HG02970 (cell line): ENCODE data around the gene TKTL1.

Source experiments
- ATAC-seq: cut with Tn5 transposase; IDR thresholded peaks from one replicate; pipeline ENCODE4 v1.9.1; 2021; ENCODE audit warnings: mild to moderate bottlenecking, moderate library complexity, moderate number of reproducible peaks; ENCODE audit not compliant: unreplicated experiment, low FRiP score

The TKTL1 gene

DNA sequence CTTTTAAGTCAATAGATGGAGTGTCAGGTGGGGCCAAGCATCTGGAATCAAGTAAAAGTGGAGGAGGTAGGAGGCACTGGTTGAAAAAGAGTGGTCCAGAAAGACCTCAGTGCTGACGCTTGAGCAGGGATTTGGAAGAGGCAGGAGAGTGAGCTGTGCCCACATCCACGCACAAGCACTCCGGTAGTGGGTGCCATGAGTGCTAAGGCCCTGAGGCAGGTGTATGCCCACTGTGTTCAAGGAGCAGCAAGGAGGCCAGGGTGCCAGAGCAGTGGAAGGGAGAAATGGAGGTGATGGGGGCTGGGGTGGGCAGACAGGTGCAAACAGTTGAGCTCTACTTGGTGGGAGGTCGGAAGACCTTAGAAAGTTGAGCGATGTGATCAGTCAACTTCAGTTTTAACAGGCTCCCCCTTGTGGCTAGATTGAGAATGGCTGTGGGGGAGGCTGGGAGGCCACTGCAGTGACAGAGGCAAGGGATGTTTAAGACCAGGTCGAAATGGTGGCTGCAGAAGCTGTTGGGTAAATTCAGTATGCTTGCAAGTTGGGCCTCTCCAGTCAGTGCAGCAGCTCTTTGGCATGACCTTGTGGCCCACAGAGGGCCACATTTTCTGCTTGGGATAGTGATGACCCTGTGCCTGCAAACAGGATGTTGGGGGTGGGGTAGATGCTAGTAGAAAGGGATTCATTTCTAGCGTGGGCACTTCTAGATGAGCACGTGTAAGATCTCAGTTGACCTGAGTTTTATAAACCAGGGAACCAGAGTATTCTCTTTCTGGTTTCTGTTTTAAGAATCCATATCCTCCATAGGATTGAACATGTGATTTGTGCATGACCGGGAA, 12.7 kb downstream of the TKTL1 start:
- ATAC-seq, result no peak

DNA sequence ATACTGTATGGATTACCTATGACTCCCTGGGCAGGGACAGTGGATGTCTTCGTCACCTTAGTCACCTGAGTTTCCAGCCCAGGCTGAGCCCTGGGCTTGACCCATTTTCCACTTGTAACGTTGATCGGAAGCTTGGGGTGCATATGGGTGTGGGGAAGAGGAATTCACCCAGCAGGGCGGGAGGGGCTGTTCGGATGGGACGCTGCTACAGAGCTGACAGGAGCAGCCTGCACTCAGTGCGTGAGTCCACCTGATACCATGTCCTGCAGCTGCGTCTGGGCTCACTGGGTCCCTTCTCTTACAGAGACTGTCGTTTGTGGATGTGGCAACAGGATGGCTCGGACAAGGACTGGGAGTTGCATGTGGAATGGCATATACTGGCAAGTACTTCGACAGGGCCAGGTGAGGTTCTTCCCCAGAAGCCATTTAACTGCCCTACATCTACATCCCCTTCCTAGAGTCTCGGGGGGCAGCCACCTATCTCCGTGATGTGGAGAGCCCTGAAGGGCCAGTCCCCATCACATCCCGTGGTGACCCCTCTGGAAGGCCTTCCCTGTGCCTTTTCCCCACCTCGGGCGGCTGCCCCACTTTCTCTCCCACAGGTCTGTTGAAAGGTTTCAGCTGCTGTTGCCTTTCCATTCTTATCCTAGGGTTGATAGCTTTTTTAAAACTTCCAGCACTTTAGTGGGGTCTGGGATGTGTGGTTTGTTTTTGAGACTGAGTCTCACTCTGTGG, 13.6 kb downstream of the TKTL1 start:
- ATAC-seq, result no peak

DNA sequence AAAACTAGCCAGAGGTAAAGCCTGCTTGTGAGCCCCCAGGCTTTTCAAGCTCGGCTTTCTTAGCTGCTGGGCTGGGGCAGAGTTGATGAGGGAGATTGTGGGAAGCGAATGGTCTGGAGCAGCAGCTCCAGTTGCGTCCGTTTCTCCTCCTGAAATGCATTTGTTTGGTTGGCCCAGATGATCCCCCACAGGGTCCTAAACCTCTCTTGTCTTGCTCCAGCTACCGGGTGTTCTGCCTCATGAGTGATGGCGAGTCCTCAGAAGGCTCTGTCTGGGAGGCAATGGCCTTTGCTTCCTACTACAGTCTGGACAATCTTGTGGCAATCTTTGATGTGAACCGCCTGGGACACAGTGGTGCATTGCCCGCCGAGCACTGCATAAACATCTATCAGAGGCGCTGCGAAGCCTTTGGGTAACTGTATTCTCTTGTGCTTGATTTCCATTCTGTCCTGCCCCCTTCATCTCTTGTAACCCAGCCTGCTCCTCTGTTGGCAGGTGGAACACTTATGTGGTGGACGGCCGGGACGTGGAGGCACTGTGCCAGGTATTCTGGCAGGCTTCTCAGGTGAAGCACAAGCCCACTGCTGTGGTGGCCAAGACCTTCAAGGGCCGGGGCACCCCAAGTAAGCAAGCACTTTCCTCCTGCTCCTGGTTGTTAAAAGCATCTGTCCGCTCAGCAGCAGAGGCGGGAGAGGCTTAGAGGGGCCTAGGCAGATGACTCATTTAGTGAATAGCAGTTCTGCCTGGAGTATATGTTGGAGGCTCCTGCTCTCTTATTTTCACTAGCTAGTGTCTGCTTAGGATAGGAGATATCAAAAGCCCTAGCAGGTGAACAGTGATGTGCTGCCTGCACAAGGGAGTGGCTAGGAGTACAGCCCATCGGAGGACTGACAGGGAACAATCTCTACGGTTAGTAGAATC, 15.3 kb downstream of the TKTL1 start:
- no peak for ATAC-seq

DNA sequence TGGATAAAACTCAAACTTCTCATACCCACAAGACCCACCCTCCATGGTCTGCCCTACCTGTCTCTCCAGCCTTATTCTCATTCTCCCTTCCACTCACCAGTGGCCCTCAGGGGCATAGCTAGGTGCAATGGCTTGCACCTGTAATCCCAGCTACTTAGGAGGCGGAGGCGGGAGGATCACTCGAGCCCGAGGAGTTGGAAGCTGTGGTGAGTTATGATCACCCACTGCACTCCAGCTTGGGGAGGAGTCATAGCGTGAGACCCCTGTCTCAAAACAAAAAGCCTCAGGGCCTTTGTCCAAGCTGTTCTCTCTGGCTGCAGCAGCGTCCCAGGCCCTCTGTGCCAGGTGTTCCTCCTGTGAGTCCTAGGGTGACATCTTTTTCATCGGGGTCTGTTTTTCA, 16.5 kb downstream of the TKTL1 start:
- no peak for ATAC-seq

- ATAC-seq, result no peak
Observed at GRCh38 chrX:154313147-154313546, 17.6 kb downstream of the TKTL1 start.

DNA sequence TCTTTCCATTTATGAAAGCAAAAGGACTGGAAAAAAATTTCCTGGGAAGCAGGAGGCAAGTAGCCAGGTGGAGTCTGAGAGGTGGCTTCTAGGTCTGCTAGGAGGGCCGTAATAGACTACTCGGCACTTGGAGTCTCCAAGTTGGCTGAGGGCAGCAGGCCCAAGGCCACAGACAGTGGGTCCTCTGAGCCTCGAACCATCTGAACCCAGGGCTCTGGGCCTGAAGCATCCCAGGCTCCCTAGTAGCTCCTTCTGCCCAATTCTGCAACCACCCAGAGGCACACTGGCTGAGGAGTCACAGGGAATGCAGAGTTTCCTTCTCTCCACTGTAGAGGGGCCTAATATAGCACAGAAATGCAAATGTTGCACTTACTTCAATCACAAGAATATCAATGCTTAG, 19.8 kb downstream of the TKTL1 start:
- ATAC-seq, result no peak

DNA sequence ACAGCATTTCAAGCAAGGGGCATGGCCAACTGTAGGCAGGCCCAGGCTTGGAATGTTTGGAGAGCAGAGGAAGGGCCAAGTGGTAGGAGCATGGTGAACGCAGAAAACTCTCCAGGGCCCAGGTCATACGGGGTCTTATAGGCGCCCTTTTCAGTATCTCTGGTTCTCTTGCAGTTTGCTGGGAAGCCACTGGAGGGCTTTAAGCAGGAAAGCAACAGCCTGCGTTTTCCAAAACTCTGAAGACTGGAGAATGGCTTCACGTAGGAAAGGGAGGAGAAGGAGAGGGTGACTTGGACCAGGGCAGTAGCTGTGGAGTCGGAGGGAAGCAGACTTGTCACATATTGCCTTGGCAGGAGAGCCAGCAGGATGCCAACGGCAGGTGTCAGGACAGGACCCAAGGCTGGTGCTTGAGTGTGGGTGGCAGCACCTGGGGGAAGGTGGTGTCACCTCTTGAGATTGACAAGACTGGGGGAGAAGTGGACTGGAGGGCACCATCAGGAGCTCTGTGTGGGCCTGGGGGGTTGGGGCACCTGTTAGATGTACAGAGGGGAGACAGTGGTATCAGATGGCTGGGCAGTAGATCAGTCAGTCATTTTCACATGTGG, 21.9 kb downstream of the TKTL1 start:
- ATAC-seq, result no peak

DNA sequence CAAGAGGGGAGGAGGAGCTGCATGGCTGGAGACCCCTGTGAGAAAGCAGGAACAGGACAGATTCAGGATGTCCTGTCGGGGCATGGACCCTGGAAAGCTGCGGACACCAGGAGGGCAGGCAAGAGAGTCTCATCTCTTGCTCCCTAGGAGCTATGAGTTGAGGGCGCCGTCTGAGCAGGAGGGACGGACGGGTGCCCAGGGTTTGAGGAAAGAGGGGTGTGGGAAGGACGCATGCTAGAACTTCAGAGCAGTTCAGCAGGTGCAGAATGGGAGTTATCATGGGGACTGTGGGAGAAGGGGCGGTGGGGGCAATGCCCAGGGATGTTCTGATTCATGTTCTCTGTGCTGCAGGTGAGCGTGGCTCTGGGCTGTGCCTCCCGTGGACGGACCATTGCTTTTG, 24.8 kb downstream of the TKTL1 start:
- ATAC-seq, result no peak

DNA sequence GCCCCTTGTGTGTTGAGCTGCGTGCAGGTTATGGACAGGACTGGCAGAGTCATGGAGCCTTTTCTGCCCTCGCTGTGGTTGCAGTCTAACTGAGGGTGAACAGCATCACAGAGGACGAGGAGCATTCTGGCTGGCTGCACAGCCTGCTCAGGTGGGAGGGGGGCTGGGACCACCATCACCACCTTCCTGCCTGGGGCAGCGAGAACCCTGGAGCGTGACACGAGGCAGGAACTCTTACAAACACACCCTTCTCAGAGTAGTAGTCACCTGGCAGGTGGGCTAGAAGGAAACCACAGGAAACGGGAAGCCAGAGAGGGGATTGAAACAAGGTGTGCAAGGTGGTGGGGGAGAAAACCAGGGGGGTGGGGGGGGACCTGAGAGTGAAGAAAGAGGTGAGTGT, 25.6 kb downstream of the TKTL1 start:
- ATAC-seq, result no peak

DNA sequence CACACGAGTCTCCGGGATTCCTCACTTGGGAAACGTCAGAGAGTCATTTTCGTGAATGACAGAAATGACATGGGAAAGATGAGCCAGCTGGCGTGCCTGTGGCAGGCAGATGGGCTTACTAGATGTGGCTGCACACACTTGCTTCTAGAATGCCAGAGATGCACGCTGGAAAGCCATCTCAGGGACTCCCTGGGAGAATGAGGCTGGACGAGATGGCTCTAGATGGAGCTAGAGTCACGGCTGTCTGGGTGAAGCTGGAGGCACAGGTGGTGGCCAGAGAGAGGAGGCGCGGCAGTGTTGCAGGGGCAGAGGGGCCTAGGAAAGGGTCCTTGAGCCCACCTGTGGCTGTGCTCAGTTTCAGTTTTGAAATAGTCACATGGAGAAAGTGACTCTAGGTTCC, 26.0 kb downstream of the TKTL1 start:
- no peak for ATAC-seq

DNA sequence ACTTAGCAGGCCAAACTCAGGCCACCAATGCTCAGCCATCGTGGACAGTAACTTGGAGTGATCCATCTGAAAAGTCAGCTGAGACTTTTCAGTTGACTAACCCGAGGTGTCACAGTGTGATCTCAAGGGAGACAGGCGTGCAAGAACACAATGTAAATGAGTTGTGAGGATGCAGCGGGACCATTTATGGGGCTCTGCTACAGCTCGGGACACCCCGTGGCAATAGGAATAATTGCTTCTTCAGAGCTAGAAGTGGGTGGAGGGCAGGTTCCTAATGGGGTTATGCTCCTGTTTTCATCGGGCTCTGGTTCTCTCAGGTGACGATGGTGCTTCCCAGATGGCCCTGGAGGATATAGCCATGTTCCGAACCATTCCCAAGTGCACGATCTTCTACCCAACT, 27.3 kb downstream of the TKTL1 start:
- no peak for ATAC-seq

- no peak for ATAC-seq
Observed at GRCh38 chrX:154323537-154323936, 27.9 kb downstream of the TKTL1 start.

- ATAC-seq, result no peak
Observed at GRCh38 chrX:154325541-154325940, 29.9 kb downstream of the TKTL1 start.

- ATAC-seq, result no peak
Observed at GRCh38 chrX:154327038-154327820, 31.6 kb downstream of the TKTL1 start.

DNA sequence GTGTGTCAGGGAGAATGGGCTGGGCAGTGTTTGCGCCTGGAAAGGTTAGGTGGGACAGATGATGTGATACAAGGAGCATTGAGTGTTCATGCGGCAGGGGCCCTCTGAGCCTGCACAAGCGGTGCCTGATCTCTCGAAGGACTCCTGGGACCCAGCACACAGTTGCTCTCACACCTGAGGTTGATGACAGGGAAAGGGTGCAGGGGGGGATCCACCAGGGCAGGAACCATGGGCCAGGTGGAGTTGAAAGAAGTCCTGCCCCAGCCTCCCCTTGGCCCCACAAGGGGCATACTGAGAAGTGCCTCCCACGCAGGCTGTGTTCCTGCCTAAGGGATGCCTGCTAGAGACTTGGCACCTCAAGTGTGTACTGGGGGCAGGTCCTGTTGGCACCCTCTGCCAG, 33.1 kb downstream of the TKTL1 start:
- ATAC-seq, result no peak

DNA sequence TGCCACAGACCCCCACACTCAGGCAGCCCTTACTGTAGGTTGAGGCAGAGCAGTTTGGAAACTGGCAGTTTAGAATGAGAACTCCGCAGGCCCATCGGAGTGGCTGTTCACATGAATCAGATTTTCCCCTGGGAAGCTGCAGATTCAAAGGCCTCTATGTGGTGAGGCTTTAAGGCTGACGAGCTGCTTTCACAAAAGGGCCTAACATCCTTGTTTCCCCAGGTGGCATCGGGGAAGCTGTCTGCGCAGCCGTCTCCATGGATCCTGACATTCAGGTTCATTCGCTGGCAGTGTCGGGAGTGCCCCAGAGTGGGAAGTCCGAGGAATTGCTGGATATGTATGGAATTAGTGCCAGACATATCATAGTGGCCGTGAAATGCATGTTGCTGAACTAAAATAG, 33.7 kb downstream of the TKTL1 start:
- no peak for ATAC-seq

GRCh38 chrX:154332561-154332960, 37.0 kb downstream of the TKTL1 start:
- no peak for ATAC-seq

DNA sequence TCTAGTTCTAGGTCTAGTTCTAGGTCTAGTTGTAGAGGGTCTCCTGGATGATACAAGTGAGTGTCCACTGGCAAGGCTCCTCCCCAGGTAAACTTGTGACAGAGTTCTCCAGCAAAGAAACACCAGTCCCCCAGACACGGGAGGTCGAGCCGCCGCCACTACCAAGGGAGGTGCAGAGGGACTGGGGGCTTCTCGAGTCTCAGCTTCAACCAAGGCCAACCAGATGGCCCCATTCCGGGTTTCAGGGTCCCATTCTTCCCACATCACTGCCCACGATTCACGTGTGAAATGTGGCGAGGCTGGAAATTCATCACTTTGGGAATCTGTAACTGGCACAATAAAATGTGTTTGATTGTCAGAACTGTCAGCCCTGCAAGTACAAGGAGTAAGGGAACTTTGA, 37.5 kb downstream of the TKTL1 start:
- ATAC-seq, result no peak

DNA sequence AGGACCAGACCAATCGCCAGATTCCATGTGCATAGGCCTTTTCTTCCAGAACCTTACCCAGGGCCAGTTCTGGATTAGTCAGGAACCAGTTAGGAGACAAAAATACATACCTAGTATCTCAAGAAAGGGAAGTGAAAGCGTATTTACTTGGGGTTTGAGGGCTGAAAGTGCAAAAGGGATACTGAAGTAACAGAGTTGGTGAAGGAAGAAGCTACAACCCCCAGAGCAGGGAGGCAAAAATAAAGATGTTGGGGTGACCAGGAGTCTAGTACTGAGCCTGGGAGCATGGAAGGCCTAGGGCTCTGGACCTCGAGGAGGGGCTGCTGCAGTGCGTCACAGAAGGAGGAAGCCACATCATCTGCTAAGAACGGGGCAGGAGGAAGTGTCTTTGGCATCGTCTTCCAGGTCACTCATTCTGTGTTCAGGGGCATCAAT, 38.3 kb downstream of the TKTL1 start:
- no peak for ATAC-seq

DNA sequence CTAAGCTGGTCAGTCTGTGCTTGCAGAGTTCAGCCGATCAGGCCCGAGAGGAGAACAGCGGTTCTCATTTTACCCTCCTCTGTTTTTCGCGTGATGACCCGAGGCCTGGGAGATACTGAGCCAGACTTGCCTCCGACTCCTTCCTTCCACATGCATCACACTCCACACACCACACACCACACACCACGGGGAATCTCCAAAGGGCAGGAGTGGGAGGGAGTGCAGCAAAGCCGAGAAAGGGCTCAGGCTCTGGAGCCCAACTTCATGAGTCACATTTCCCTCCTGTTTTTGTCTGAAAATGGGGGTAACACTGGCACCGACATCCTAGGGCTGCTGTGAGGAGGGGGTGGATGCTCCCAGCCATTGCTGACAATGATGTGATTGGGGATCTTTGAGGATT, 38.9 kb downstream of the TKTL1 start:
- no peak for ATAC-seq
